OCI-LY7 (cell line): ENCODE results near the gene ARHGEF25. TPM values are rescaled to one million over a fixed set of nuclear protein-coding genes. Genes with fewer than 3 reads are reported as not detected.

Source experiments
- BruUV-seq: library from RNA; stranded (reverse); fragments of 400-500 nt; replicated peaks from 2 replicates; lab custom pipeline; 2021; lab: Mats Ljungman, UMichigan
- CTCF ChIA-PET: fragments of 300-600 bp; sonication (Branson Sonifier 250); formaldehyde crosslinking; loops from one replicate; lab custom pipeline; 2022; ENCODE audit warnings: antibody characterized with exemption; ENCODE audit not compliant: unreplicated experiment; lab: Charles Lee
- POLR2A ChIA-PET: fragments of 300-600 bp; sonication (Branson Sonifier 250); formaldehyde crosslinking; loops from one replicate; lab custom pipeline; 2022; ENCODE audit warnings: antibody characterized with exemption; lab: Charles Lee
- DNase-seq: peaks from one replicate; pipeline ENCODE4 v3.0.0-alpha.2; 2015; ENCODE audit warnings: low spot score
- H2AFZ ChIP-seq: fragments of 200-600 bp; sonication (generic), shearing (Covaris generic); 2 replicates; pipeline ENCODE4 v1.6.1; 2014; ENCODE audit warnings: mild to moderate bottlenecking, antibody characterized with exemption, low read length, moderate library complexity
- H3K27ac ChIP-seq: fragments of 200-600 bp; sonication (generic); 2 replicates; pipeline ENCODE4 v1.5.1; 2014; ENCODE audit warnings: mixed run types, low read depth, mild to moderate bottlenecking, moderate library complexity, low read length, inconsistent platforms; ENCODE audit not compliant: poor library complexity, severe bottlenecking
- H3K36me3 ChIP-seq: fragments of 200-600 bp; sonication (generic); 2 replicates; pipeline ENCODE4 v1.6.1; 2014; ENCODE audit warnings: mild to moderate bottlenecking, antibody characterized with exemption, low read length, moderate library complexity, mixed read lengths; ENCODE audit not compliant: insufficient read depth
- H3K4me1 ChIP-seq: fragments of 200-600 bp; sonication (generic); 2 replicates; pipeline ENCODE4 v1.5.1; 2014; ENCODE audit warnings: mild to moderate bottlenecking, low read length; ENCODE audit not compliant: insufficient read depth, poor library complexity, severe bottlenecking
- H3K4me2 ChIP-seq: fragments of 200-600 bp; sonication (generic); 2 replicates; pipeline ENCODE4 v1.6.1; 2014; ENCODE audit warnings: mild to moderate bottlenecking, low read length
- H3K4me3 ChIP-seq: fragments of 200-600 bp; sonication (generic); 2 replicates; pipeline ENCODE4 v1.5.1; 2014; ENCODE audit warnings: mild to moderate bottlenecking, low read depth, low read length; ENCODE audit not compliant: poor library complexity, severe bottlenecking
- H3K79me2 ChIP-seq: fragments of 200-600 bp; sonication (generic); 2 replicates; pipeline ENCODE4 v1.6.1; 2016; ENCODE audit warnings: low read depth, mild to moderate bottlenecking, low read length, moderate library complexity, mixed read lengths; ENCODE audit not compliant: insufficient read depth
- H3K9me2 ChIP-seq: fragments of 200-600 bp; sonication (generic); 2 replicates; pipeline ENCODE4 v1.6.1; 2016; ENCODE audit warnings: mild to moderate bottlenecking, low read length, mixed read lengths; ENCODE audit not compliant: insufficient read depth
- H3K9me3 ChIP-seq: fragments of 200-600 bp; sonication (generic); 2 replicates; pipeline ENCODE4 v1.6.1; 2014; ENCODE audit warnings: mild to moderate bottlenecking, mixed run types, low read length, mixed read lengths
- H4K20me1 ChIP-seq: fragments of 200-600 bp; sonication (generic); 2 replicates; pipeline ENCODE4 v1.6.1; 2014; ENCODE audit warnings: mild to moderate bottlenecking, antibody characterized with exemption, low read length, moderate library complexity, mixed read lengths; ENCODE audit not compliant: insufficient read depth
- EZH2phosphoT487 ChIP-seq: fragments of 200-600 bp; sonication (generic); IDR thresholded peaks from 2 replicates; pipeline ENCODE4 v1.6.1; 2018; ENCODE audit warnings: low read depth, borderline replicate concordance, mild to moderate bottlenecking, mixed run types, antibody characterized with exemption, low read length, moderate library complexity, mixed read lengths
- intact Hi-C: fragments of 100-400 bp; cut with micrococcal nuclease; formaldehyde crosslinking; loops from one replicate; pipeline ENCODE4 v1.10.0; 2022; ENCODE audit not compliant: unreplicated experiment
- total RNA-seq, 2 experiments: library from RNA; depleted of rRNA in 1 of 2; stranded (reverse); fragments of >200 nt in 1 of 2; shearing (Covaris generic) in 1 of 2; gene quantifications; 2 replicates each; pipeline ENCODE4 v1.2.3, GENCODE V29; 2014 to 2022
- TF ChIP-seq, protein P1 (sequence below): fragments of 200-600 bp; sonication (generic); conservative IDR thresholded peaks from 2 replicates; pipeline ENCODE4 v1.5.1; 2014; ENCODE audit warnings: mild to moderate bottlenecking, antibody characterized with exemption, low read length, moderate library complexity, mixed read lengths

Gene ARHGEF25
- total RNA-seq, 2 experiments from 2014 or later: not detected

DNA sequence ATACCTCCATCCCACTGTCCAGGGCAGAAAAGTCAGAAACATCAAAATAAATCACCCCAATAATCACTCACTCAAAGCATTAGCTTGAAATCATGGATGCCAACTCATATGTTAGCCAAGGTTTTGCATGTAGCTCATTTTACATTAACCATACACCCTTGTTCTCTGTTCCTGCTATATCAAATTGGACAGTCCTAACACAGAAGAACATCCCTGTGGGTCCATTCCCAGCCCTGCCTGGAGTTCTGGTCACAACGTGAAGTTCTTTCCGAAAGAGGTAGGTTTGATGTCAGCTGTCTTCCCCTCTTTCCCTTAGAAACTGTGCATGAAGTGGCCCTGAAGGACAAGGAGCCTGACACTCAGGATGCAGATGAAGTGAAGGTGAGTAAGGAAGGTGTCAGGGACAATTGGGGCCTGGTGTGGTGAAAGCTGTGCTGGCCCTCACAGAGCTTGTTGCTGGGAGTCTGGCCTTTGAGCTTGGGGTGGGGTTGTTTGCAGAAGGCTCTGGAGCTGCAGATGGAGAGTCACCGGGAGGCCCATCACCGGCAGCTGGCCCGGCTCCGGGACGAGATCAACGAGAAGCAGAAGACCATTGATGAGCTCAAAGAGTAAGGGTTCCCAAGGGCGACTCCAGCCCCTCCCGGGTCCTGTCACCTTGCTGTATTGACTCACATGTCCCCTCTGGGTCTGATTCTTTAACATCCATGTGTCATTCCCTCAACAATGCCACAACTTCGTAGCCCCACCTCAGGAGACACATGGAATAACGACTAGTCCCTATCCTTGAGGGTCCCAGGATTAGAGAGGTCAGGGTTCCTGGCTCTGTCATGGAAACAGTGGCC lies 35.2 kb upstream of the ARHGEF25 start:
- CTCF ChIA-PET: no interaction called here
- Histone ChIP-seq H3K9me2 (no peaks in the 10 kb centered on the region), H3K27ac (no peak overlapping the region), H3K36me3 (no peaks in the 10 kb centered on the region), H3K4me3 (no peak overlapping the region), H3K79me2 (no peaks in the 10 kb centered on the region), H2AFZ (no peak overlapping the region), H3K4me1 (no peaks in the 10 kb centered on the region), H3K4me2 (no peak overlapping the region), H4K20me1 (no peaks in the 10 kb centered on the region), H3K9me3 (no peaks in the 10 kb centered on the region)
- TF ChIP-seq EZH2phosphoT487: no peak
- TF ChIP-seq, protein P1, sequence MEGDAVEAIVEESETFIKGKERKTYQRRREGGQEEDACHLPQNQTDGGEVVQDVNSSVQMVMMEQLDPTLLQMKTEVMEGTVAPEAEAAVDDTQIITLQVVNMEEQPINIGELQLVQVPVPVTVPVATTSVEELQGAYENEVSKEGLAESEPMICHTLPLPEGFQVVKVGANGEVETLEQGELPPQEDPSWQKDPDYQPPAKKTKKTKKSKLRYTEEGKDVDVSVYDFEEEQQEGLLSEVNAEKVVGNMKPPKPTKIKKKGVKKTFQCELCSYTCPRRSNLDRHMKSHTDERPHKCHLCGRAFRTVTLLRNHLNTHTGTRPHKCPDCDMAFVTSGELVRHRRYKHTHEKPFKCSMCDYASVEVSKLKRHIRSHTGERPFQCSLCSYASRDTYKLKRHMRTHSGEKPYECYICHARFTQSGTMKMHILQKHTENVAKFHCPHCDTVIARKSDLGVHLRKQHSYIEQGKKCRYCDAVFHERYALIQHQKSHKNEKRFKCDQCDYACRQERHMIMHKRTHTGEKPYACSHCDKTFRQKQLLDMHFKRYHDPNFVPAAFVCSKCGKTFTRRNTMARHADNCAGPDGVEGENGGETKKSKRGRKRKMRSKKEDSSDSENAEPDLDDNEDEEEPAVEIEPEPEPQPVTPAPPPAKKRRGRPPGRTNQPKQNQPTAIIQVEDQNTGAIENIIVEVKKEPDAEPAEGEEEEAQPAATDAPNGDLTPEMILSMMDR: no peak
- POLR2A ChIA-PET: interaction anchor here (0.7 to 0.8 kb wide), 2 partner anchors 35 to 253 kb away, joined by 3 read pairs; no protein-coding TSS in a partner anchor
- no peak for DNase-seq
- intact Hi-C loops: no loop called here
- no TSS peak for BruUV-seq

DNA sequence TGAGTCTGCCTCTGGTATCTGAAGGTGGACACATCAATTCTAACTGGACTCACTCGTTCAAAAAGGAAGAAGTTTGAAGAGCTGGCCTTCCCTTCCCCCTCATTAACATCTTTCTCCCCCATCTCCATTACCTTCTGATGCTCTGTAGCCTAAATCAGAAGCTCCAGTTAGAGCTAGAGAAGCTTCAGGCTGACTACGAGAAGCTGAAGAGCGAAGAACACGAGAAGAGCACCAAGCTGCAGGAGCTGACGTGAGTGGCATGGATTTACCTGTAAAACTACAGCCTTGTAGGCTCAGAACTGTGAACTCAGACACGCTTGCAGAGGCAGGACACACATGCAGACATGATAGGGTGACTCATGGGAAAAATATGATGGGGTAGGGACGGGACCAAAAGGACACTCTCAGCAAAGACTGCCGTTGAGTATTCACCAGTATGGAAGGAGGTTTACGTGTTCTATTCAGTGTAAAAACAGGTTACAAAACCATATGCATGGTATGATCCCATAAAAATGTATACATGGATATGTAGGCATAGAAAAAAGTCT lies 34.5 kb upstream of the ARHGEF25 start:
- POLR2A ChIA-PET: interaction anchor here (0.7 to 0.8 kb wide), 2 partner anchors 36 to 253 kb away, joined by 3 read pairs; no protein-coding TSS in a partner anchor
- BruUV-seq: no TSS peak
- TF ChIP-seq EZH2phosphoT487: no peak
- TF ChIP-seq, protein P1: no peak
- Histone ChIP-seq H3K9me2 (no peaks in the 10 kb centered on the region), H4K20me1 (no peaks in the 10 kb centered on the region), H3K9me3 (no peaks in the 10 kb centered on the region), H3K79me2 (no peaks in the 10 kb centered on the region), H3K4me1 (no peaks in the 10 kb centered on the region), H3K36me3 (no peaks in the 10 kb centered on the region), H3K4me2 (no peak overlapping the region), H3K4me3 (no peak overlapping the region), H3K27ac (no peak overlapping the region), H2AFZ (no peak overlapping the region)
- intact Hi-C loops: no loop called here
- DNase-seq: no peak
- CTCF ChIA-PET: no interaction called here
